Astrocyte (in vitro differentiated cells and primary cell): ENCODE measurements around the gene ZDHHC16. TPM values are rescaled to one million over a fixed set of nuclear protein-coding genes. Genes with fewer than 3 reads are reported as not detected.
"Not testable (repeated sequence)": the region's sequence is repeated elsewhere in the genome, so short reads cannot be mapped to it uniquely, and the experiment has no call there.

Source experiments
- DNase-seq: peaks from one replicate; pipeline ENCODE4 v3.0.0-alpha.2; 2010; ENCODE audit warnings: low read depth
- FAIRE-seq: peaks from 2 replicates; lab custom pipeline; 2011; peaks lifted over from hg19 to GRCh38; lab: Jason Lieb, UNC
- H2AFZ ChIP-seq: 2 replicates; pipeline ENCODE4 v1.6.0; 2012; ENCODE audit warnings: low read depth, low read length, inconsistent platforms
- H3K27ac ChIP-seq: 2 replicates; pipeline ENCODE4 v1.5.1; 2011; ENCODE audit warnings: low read depth, low read length, inconsistent platforms
- H3K27me3 ChIP-seq: 2 replicates; pipeline ENCODE4 v1.6.0; 2011; ENCODE audit warnings: low read length, inconsistent platforms; ENCODE audit not compliant: insufficient read depth
- H3K36me3 ChIP-seq: 2 replicates; pipeline ENCODE4 v1.5.1; 2011; ENCODE audit warnings: low read length, inconsistent platforms; ENCODE audit not compliant: insufficient read depth
- H3K4me1 ChIP-seq: 2 replicates; pipeline ENCODE4 v1.5.1; 2011; ENCODE audit warnings: low read length, inconsistent platforms; ENCODE audit not compliant: insufficient read depth
- H3K4me2 ChIP-seq: 2 replicates; pipeline ENCODE4 v1.6.0; 2012; ENCODE audit warnings: low read length, inconsistent platforms
- H3K4me3 ChIP-seq: 2 replicates; pipeline ENCODE4 v1.5.1; 2011; ENCODE audit warnings: low read depth, mild to moderate bottlenecking, low read length, inconsistent platforms; ENCODE audit not compliant: insufficient read depth
- H3K79me2 ChIP-seq: 2 replicates; pipeline ENCODE4 v1.6.0; 2012; ENCODE audit warnings: mild to moderate bottlenecking, low read length, inconsistent platforms; ENCODE audit not compliant: insufficient read depth
- H3K9ac ChIP-seq: 2 replicates; pipeline ENCODE4 v1.6.0; 2012; ENCODE audit warnings: mild to moderate bottlenecking, low read length, inconsistent platforms
- H3K9me3 ChIP-seq: 2 replicates; pipeline ENCODE4 v1.5.1; 2012; ENCODE audit warnings: low read depth, mild to moderate bottlenecking, low read length, inconsistent platforms; ENCODE audit not compliant: insufficient read depth
- H4K20me1 ChIP-seq: 2 replicates; pipeline ENCODE4 v1.6.0; 2012; ENCODE audit warnings: low read length, inconsistent platforms; ENCODE audit not compliant: insufficient read depth
- H3K27ac Mint-ChIP-seq: one replicate; pipeline ENCODE4 v1.8.0; 2021; ENCODE audit warnings: mild to moderate bottlenecking, mixed read lengths; ENCODE audit not compliant: unreplicated experiment
- H3K27me3 Mint-ChIP-seq: one replicate; pipeline ENCODE4 v1.8.0; 2021; ENCODE audit warnings: low read depth, mixed read lengths; ENCODE audit not compliant: unreplicated experiment
- H3K36me3 Mint-ChIP-seq: one replicate; pipeline ENCODE4 v1.8.0; 2021; ENCODE audit warnings: low read depth, mixed read lengths; ENCODE audit not compliant: unreplicated experiment
- H3K4me1 Mint-ChIP-seq: one replicate; pipeline ENCODE4 v1.8.0; 2021; ENCODE audit warnings: low read depth, mixed read lengths; ENCODE audit not compliant: unreplicated experiment
- H3K4me3 Mint-ChIP-seq: one replicate; pipeline ENCODE4 v1.8.0; 2021; ENCODE audit warnings: mild to moderate bottlenecking, moderate library complexity, mixed read lengths; ENCODE audit not compliant: unreplicated experiment
- H3K9me3 Mint-ChIP-seq: one replicate; pipeline ENCODE4 v1.8.0; 2021; ENCODE audit warnings: mild to moderate bottlenecking, mixed read lengths; ENCODE audit not compliant: unreplicated experiment
- CTCF ChIP-seq: IDR thresholded peaks from 2 replicates; pipeline ENCODE4 v1.5.1; 2011; ENCODE audit warnings: low read depth, mild to moderate bottlenecking, inconsistent platforms, low read length, moderate library complexity; ENCODE audit not compliant: insufficient read depth
- EZH2 ChIP-seq: IDR thresholded peaks from 2 replicates; pipeline ENCODE4 v1.6.1; 2012; ENCODE audit warnings: mild to moderate bottlenecking, low read length, inconsistent platforms; ENCODE audit not compliant: insufficient read depth
- total RNA-seq: library from RNA; stranded (reverse); gene quantifications from 2 replicates; pipeline ENCODE4 v1.2.1, GENCODE V29; 2021

The ZDHHC16 gene
- total RNA-seq, 1 donor from 2014 or later = 53.5 TPM

- TF ChIP-seq CTCF (no peak), EZH2 (no peak)
- Mint-ChIP-seq H3K9me3 (no peaks in the 10 kb centered on the region), H3K36me3 (peaks cover 19% of the 10 kb centered on the region), H3K27ac (no peak overlapping the region), H3K4me1 (peaks cover 6% of the 10 kb centered on the region), H3K4me3 (no peak overlapping the region), H3K27me3 (no peaks in the 10 kb centered on the region)
- H2AFZ ChIP-seq = no peak overlapping the region
- FAIRE-seq (no peak), DNase-seq (no peak)
- no peak overlapping the region for H3K4me3 ChIP-seq
- no peaks in the 10 kb centered on the region for H3K79me2 ChIP-seq
- H3K27ac ChIP-seq = no peak overlapping the region
- peaks cover 64% of the 10 kb centered on the region for H3K36me3 ChIP-seq
- H3K4me2 ChIP-seq = no peak overlapping the region
- H4K20me1 ChIP-seq = peaks cover 13% of the 10 kb centered on the region
- H3K9me3 ChIP-seq = no peaks in the 10 kb centered on the region
- H3K9ac ChIP-seq = no peak overlapping the region
- peaks cover 5% of the 10 kb centered on the region for H3K4me1 ChIP-seq
- H3K27me3 ChIP-seq = no peaks in the 10 kb centered on the region
Observed at GRCh38 chr10:97468162-97468561, 22.2 kb downstream of the ZDHHC16 start.

GRCh38 chr10:97468781-97469180, 22.8 kb downstream of the ZDHHC16 start:
- H3K27me3 Mint-ChIP-seq, DNase-seq, H3K4me3 ChIP-seq, H4K20me1 ChIP-seq, H3K9me3 Mint-ChIP-seq, H3K4me2 ChIP-seq, H3K27ac Mint-ChIP-seq, H3K4me1 Mint-ChIP-seq, H2AFZ ChIP-seq, H3K4me1 ChIP-seq, H3K4me3 Mint-ChIP-seq, H3K27ac ChIP-seq, H3K79me2 ChIP-seq, H3K9ac ChIP-seq, H3K27me3 ChIP-seq, FAIRE-seq, H3K9me3 ChIP-seq: not testable (repeated sequence)
- H3K36me3 Mint-ChIP-seq = peaks cover 24% of the 10 kb centered on the region
- peaks cover 64% of the 10 kb centered on the region for H3K36me3 ChIP-seq

- no peak overlapping the region for H3K4me3 ChIP-seq
- Mint-ChIP-seq H3K4me1 (peaks cover 8% of the 10 kb centered on the region), H3K36me3 (peaks cover 37% of the 10 kb centered on the region), H3K9me3 (no peaks in the 10 kb centered on the region), H3K27ac (peak overlapping the region; percentile 35), H3K4me3 (no peak overlapping the region), H3K27me3 (no peaks in the 10 kb centered on the region)
- H3K4me1 ChIP-seq = peaks cover 5% of the 10 kb centered on the region
- H3K27ac ChIP-seq = no peak overlapping the region
- H2AFZ ChIP-seq = no peak overlapping the region
- H3K27me3 ChIP-seq = no peaks in the 10 kb centered on the region
- no peak overlapping the region for H3K4me2 ChIP-seq
- H3K9me3 ChIP-seq = no peaks in the 10 kb centered on the region
- peaks cover 6% of the 10 kb centered on the region for H3K79me2 ChIP-seq
- no peak for DNase-seq
- peaks cover 56% of the 10 kb centered on the region for H3K36me3 ChIP-seq
- no peak for TF ChIP-seq CTCF
- no peak for TF ChIP-seq EZH2
- FAIRE-seq = no peak
- H3K9ac ChIP-seq = no peak overlapping the region
- H4K20me1 ChIP-seq = peaks cover 22% of the 10 kb centered on the region
Observed at GRCh38 chr10:97474918-97475317, 28.9 kb downstream of the ZDHHC16 start.
